Thyroid gland (tissue), 4 donors: ENCODE measurements around the gene MICALL1. TPM values are rescaled to one million over a fixed set of nuclear protein-coding genes. Genes with fewer than 3 reads are reported as not detected.

Experiments
- DNase-seq, 2 donors: peaks; one replicate each; pipeline ENCODE4 v3.0.0-alpha.2; 2019
- H3K27ac ChIP-seq, 3 donors: fragments of 200-600 bp; sonication (generic); 1 replicate in 2 of 3; 2 replicates in 1 of 3; pipeline ENCODE4 v1.5.1; 2016 to 2019; ENCODE audit warnings: mild to moderate bottlenecking in 1 of 3, moderate library complexity in 1 of 3
- H3K27me3 ChIP-seq: fragments of 200-600 bp; sonication (generic); one replicate; pipeline ENCODE4 v1.5.1; 2019
- H3K36me3 ChIP-seq, 2 donors: fragments of 200-600 bp; sonication (generic); one replicate each; pipeline ENCODE4 v1.5.1; 2016 to 2019
- H3K4me1 ChIP-seq, 2 donors: fragments of 200-600 bp; sonication (generic); one replicate each; pipeline ENCODE4 v1.5.1; 2017 to 2019
- H3K4me3 ChIP-seq, 3 donors: fragments of 200-600 bp; sonication (generic); replicated peaks in 1 of 3; 1 replicate in 2 of 3; 2 replicates in 1 of 3; pipeline ENCODE4 v1.5.1; 2016; ENCODE audit warnings: mild to moderate bottlenecking in 1 of 3
- H3K9me3 ChIP-seq: fragments of 200-600 bp; sonication (generic); one replicate; pipeline ENCODE4 v1.5.1; 2017
- CTCF ChIP-seq, 6 experiments: fragments of 200-600 bp in 3 of 6; fragments of 450-650 bp in 3 of 6; sonication (generic) in 3 of 6; IDR thresholded peaks; one replicate each; pipeline ENCODE4 v1.5.1; 2016 to 2019; ENCODE audit warnings: antibody characterized with exemption in 6 of 6, mild to moderate bottlenecking in 2 of 6, inconsistent platforms in 1 of 6, moderate library complexity in 1 of 6
- POLR2A ChIP-seq, 2 donors: fragments of 450-650 bp; IDR thresholded peaks; one replicate each; pipeline ENCODE4 v1.6.1; 2017; ENCODE audit warnings: antibody characterized with exemption in 2 of 2, mild to moderate bottlenecking in 2 of 2, moderate library complexity in 1 of 2
- WGBS, 2 donors: methylation state at CpG; one replicate each; pipeline ENCODE4 v1.1.5; 2017; 5-methylcytosine and 5-hydroxymethylcytosine counted together
- intact Hi-C: fragments of 100-400 bp; cut with DNase I; formaldehyde crosslinking; loops from one replicate; pipeline ENCODE4 v1.15.1; 2023
- total RNA-seq, 4 donors: library from RNA; depleted of rRNA; stranded (reverse); fragments of >200 nt; gene quantifications; one replicate each; pipeline ENCODE4 v1.2.3, GENCODE V29; 2016

MICALL1 gene
- total RNA-seq, 4 donors from 2014 or later, result 22.2 to 48.3 (median 30.8) TPM

- intact Hi-C loops, result no loop called here
- Histone ChIP-seq H3K27ac (no peak overlapping the region), H3K4me3 (no peak overlapping the region), H3K9me3 (no peaks in the 10 kb centered on the region), H3K27me3 (no peaks in the 10 kb centered on the region), H3K36me3 (peaks cover 30 to 39% of the 10 kb centered on the region in 2 donors), H3K4me1 (no peaks in the 10 kb centered on the region)
- TF ChIP-seq CTCF (IDR thresholded peaks at IDR 0.05) (no peak), POLR2A (IDR thresholded peaks at IDR 0.05) (no peak)
- 92 to 93% methylated on average over 4 of the region's 4 CpGs for WGBS, 2 donors
- DNase-seq, result no peak
Observed at GRCh38 chr22:37923927-37924326, 17.8 kb downstream of the MICALL1 start.

- peaks cover 0 to 4% of the 10 kb centered on the region in 2 donors for H3K4me1 ChIP-seq
- DNase-seq, result no peak
- H3K4me3 ChIP-seq, result no peak overlapping the region
- H3K27ac ChIP-seq, result no peak overlapping the region
- H3K27me3 ChIP-seq, result no peaks in the 10 kb centered on the region
- intact Hi-C loops, result no loop called here
- TF ChIP-seq POLR2A (IDR thresholded peaks at IDR 0.05) (no peak), CTCF (IDR thresholded peaks at IDR 0.05) (no peak)
- WGBS, 2 donors, result 96% methylated on average over 7 to 13 of the region's 18 CpGs
- no peaks in the 10 kb centered on the region for H3K9me3 ChIP-seq
- peaks cover 25 to 38% of the 10 kb centered on the region in 2 donors for H3K36me3 ChIP-seq
Observed at GRCh38 chr22:37924386-37925065, 18.4 kb downstream of the MICALL1 start.

GRCh38 chr22:37925330-37925729, 19.2 kb downstream of the MICALL1 start:
- TF ChIP-seq POLR2A (IDR thresholded peaks at IDR 0.05), result no peak
- no peak for TF ChIP-seq CTCF (IDR thresholded peaks at IDR 0.05)
- Histone ChIP-seq H3K27me3 (no peaks in the 10 kb centered on the region), H3K36me3 (peaks cover 25 to 38% of the 10 kb centered on the region in 2 donors), H3K4me3 (no peak overlapping the region), H3K4me1 (peaks cover 0 to 5% of the 10 kb centered on the region in 2 donors), H3K27ac (no peak overlapping the region), H3K9me3 (no peaks in the 10 kb centered on the region)
- no peak for DNase-seq
- 67 to 82% methylated on average over 2 to 3 of the region's 3 CpGs for WGBS, 2 donors
- intact Hi-C loops, result no loop called here

GRCh38 chr22:37925767-37926166, 19.7 kb downstream of the MICALL1 start:
- no peaks in the 10 kb centered on the region for H3K9me3 ChIP-seq
- no peak for DNase-seq
- no peak for TF ChIP-seq CTCF (IDR thresholded peaks at IDR 0.05)
- TF ChIP-seq POLR2A (IDR thresholded peaks at IDR 0.05), result no peak
- H3K4me3 ChIP-seq, result no peak overlapping the region
- WGBS, 2 donors, result 95 to 96% methylated on average over 3 to 15 of the region's 15 CpGs
- intact Hi-C loops, result no loop called here
- no peaks in the 10 kb centered on the region for H3K27me3 ChIP-seq
- no peak overlapping the region for H3K27ac ChIP-seq
- peaks cover 25 to 38% of the 10 kb centered on the region in 2 donors for H3K36me3 ChIP-seq
- H3K4me1 ChIP-seq, result peaks cover 0 to 9% of the 10 kb centered on the region in 2 donors

- intact Hi-C loops, result no loop called here
- Histone ChIP-seq H3K36me3 (peaks cover 24 to 38% of the 10 kb centered on the region in 2 donors), H3K4me1 (peaks cover 0 to 13% of the 10 kb centered on the region in 2 donors), H3K4me3 (no peak overlapping the region), H3K27me3 (no peaks in the 10 kb centered on the region), H3K9me3 (no peaks in the 10 kb centered on the region), H3K27ac (no peak overlapping the region)
- no peak for DNase-seq
- TF ChIP-seq POLR2A (IDR thresholded peaks at IDR 0.05) (no peak), CTCF (IDR thresholded peaks at IDR 0.05) (no peak)
- whole genome bisulfite sequencing, 2 donors, result 97% methylated on average over 7 of the region's 7 CpGs; no CpG with 5 or more reads in 1 of the 2 donors
Observed at GRCh38 chr22:37926358-37926757, 20.3 kb downstream of the MICALL1 start.
